Left renal cortex interstitium (tissue), 4 donors: ENCODE results near the gene DCUN1D1. TPM values are rescaled to one million over a fixed set of nuclear protein-coding genes. Genes with fewer than 3 reads are reported as not detected.
"Not testable (repeated sequence)": the region's sequence is repeated elsewhere in the genome, so short reads cannot be mapped to it uniquely, and the experiment has no call there.

Experiments
- DNase-seq, 4 donors: peaks; one replicate each; pipeline ENCODE4 v3.0.0-alpha.2; 2013; ENCODE audit warnings: low read depth in 4 of 4, low spot score in 2 of 4, missing footprints in 1 of 4
- polyA plus RNA-seq, 4 donors: library from polyadenylated mRNA; unstranded; fragments of 120-200 nt; gene quantifications; one replicate each; pipeline ENCODE4 v1.2.1, GENCODE V29; 2013; ENCODE audit not compliant: insufficient read length in 4 of 4

Gene DCUN1D1
- 10 to 100 TPM; 47.3 to 62.7 (median 52.4) TPM for polyA plus RNA-seq

- peak in 2 of 4 donors; percentile 64 to 66 for DNase-seq
Measured at GRCh38 chr3:182980204-182981037, at the start of gene DCUN1D1. TSS of gene DCUN1D1 (minus strand) at chr3:182980538. CDS start at chr3:182980489, 49 bp downstream.

GRCh38 chr3:183028416-183028815 lies 48.1 kb upstream of the DCUN1D1 start:
- DNase-seq, result no peak

- DNase-seq, result no peak
Measured at GRCh38 chr3:183027276-183027675, 46.9 kb upstream of the DCUN1D1 start.

- DNase-seq, result no peak
Measured at GRCh38 chr3:183022936-183023516, 42.7 kb upstream of the DCUN1D1 start.

- no peak for DNase-seq
Measured at GRCh38 chr3:183018421-183019192, 38.3 kb upstream of the DCUN1D1 start.

- no peak for DNase-seq
Measured at GRCh38 chr3:183015185-183015584, 34.8 kb upstream of the DCUN1D1 start.

GRCh38 chr3:183013856-183014255 lies 33.5 kb upstream of the DCUN1D1 start:
- no peak for DNase-seq

- DNase-seq, result no peak
Measured at GRCh38 chr3:183013074-183013473, 32.7 kb upstream of the DCUN1D1 start.

- DNase-seq, result no peak
Measured at GRCh38 chr3:183008800-183009199, 28.5 kb upstream of the DCUN1D1 start.

GRCh38 chr3:183008303-183008702 lies 28.0 kb upstream of the DCUN1D1 start:
- no peak for DNase-seq

- DNase-seq, result no peak
Measured at GRCh38 chr3:183006396-183007002, 26.2 kb upstream of the DCUN1D1 start.

- no peak for DNase-seq
Measured at GRCh38 chr3:182999767-183000166, 19.4 kb upstream of the DCUN1D1 start.

- DNase-seq, result not testable (repeated sequence)
Measured at GRCh38 chr3:182993486-182994201, 13.3 kb upstream of the DCUN1D1 start.

GRCh38 chr3:182989566-182989965 lies 9.2 kb upstream of the DCUN1D1 start:
- DNase-seq, result no peak

- no peak for DNase-seq
Measured at GRCh38 chr3:182986021-182986420, 5.7 kb upstream of the DCUN1D1 start.

GRCh38 chr3:182983876-182984275 lies 3.5 kb upstream of the DCUN1D1 start:
- DNase-seq, result no peak

GRCh38 chr3:182981038-182981380 lies 671 bp upstream of the DCUN1D1 start:
- DNase-seq, result no peak

GRCh38 chr3:182979674-182980191 lies 605 bp downstream of the DCUN1D1 start:
- peak in 1 of 4 donors; percentile 28 for DNase-seq

- no peak for DNase-seq
Measured at GRCh38 chr3:182979103-182979673, 1.1 kb downstream of the DCUN1D1 start.

GRCh38 chr3:182978387-182978786 lies 2.0 kb downstream of the DCUN1D1 start:
- no peak for DNase-seq
